ENCODE results near the gene CEBPZOS. TPM values are rescaled to one million over a fixed set of nuclear protein-coding genes. Genes with fewer than 3 reads are reported as not detected.

CEBPZOS gene
- 38.5 TPM for total RNA-seq
- long read RNA-seq, transcript CEBPZOS-204 (5 exons, 3,158 nt): major isoform, 8 of 22 reads
- long read RNA-seq, partial matches to known transcripts: 3 of 22 reads
- long read RNA-seq, other reads (novel, unspliced or antisense): 9 of 22 reads

DNA sequence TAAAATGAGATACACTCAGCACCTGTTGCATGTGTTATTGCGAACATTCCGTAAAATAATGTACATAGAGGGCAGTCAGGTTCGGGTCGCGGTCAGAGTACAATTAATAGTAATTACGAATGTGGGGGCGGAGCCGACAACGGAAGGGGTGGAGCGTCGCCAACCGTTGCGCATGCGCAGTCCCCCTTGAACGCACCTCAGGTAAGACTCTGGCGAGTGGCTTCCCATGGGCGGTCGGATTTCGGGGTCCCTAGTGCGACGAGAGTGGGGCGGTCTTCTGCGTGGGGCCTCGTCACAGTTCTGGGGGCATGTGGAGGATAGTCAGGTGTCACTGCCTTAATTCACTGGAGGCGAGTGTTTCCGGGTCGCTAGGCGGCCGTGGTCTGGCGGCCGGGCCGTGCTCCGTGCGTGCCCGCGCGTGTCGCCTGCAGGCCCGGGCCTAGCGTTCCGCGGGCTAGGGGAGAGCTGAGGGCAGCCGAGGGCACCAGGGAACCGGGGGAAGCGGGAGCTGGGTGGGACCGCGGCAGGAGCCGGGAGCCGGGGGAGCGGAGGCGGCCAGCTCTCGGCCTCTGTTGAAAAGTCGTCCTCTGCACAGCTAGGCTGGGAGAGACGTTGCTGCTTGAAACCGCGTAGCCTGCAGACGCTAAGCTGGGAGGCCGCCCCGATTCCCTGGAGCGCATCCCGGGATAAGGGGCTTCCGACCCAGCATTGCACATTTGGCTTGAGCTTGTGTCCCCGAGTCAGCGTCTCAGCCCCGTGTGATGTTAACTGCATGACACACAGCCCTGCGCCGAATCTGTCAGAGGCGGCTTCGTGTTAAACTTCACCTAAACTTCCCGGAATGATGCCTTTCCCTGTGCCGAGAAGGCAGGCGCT is at the start of gene CEBPZOS:
Gene CEBPZOS (plus strand): TSS at position 177 of the 876 bp plus-strand sequence. CDS start 3,209 bp downstream, outside the sequence.
- Histone ChIP-seq H3K4me1 (peaks cover 21% of the 10 kb centered on the region), H3K4me3 (peak within 1 kb of the TSS; percentile 92), H3K36me3 (peaks cover 16% of the 10 kb centered on the region), H3K27me3 (ENCODE audit: low read depth) (no peaks in the 10 kb centered on the region), H3K9me3 (no peaks in the 10 kb centered on the region), H3K27ac (peak within 1 kb of the TSS; percentile 95)
- peak; percentile 90 for DNase-seq
- ATAC-seq: peak; percentile 95 to 96
- TF ChIP-seq, protein P1, sequence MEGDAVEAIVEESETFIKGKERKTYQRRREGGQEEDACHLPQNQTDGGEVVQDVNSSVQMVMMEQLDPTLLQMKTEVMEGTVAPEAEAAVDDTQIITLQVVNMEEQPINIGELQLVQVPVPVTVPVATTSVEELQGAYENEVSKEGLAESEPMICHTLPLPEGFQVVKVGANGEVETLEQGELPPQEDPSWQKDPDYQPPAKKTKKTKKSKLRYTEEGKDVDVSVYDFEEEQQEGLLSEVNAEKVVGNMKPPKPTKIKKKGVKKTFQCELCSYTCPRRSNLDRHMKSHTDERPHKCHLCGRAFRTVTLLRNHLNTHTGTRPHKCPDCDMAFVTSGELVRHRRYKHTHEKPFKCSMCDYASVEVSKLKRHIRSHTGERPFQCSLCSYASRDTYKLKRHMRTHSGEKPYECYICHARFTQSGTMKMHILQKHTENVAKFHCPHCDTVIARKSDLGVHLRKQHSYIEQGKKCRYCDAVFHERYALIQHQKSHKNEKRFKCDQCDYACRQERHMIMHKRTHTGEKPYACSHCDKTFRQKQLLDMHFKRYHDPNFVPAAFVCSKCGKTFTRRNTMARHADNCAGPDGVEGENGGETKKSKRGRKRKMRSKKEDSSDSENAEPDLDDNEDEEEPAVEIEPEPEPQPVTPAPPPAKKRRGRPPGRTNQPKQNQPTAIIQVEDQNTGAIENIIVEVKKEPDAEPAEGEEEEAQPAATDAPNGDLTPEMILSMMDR (IDR thresholded peaks at IDR 0.05): no peak
- intact Hi-C loops (cut with DNase I): no loop called here

DNA sequence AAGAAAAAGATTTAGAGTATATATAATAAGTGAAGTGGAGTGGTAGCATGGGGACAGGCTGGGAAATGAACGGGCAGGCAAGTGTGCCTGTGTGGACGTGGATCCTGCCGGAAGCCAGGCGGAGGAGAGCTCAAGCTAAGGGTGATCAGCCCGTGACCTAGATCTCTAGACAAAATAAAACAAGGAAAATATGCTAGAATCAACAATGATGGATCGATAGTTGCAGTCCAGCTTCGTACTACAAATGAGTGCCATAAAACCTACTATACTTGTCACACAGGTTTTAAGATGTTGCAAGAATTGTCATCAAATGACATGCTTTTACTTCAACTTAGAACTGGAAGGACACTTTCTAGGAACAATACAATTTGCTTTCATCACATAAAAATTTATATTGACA is 48.0 kb upstream of the CEBPZOS start:
- Histone ChIP-seq H3K27me3 (ENCODE audit: low read depth) (no peaks in the 10 kb centered on the region), H3K36me3 (peaks cover 65% of the 10 kb centered on the region), H3K4me1 (peaks cover 8% of the 10 kb centered on the region), H3K27ac (no peak overlapping the region), H3K9me3 (no peaks in the 10 kb centered on the region), H3K4me3 (no peak overlapping the region)
- ATAC-seq: no peak
- no peak for DNase-seq
- TF ChIP-seq, protein P1 (IDR thresholded peaks at IDR 0.05): no peak
- intact Hi-C loops (cut with DNase I): no loop called here

DNA sequence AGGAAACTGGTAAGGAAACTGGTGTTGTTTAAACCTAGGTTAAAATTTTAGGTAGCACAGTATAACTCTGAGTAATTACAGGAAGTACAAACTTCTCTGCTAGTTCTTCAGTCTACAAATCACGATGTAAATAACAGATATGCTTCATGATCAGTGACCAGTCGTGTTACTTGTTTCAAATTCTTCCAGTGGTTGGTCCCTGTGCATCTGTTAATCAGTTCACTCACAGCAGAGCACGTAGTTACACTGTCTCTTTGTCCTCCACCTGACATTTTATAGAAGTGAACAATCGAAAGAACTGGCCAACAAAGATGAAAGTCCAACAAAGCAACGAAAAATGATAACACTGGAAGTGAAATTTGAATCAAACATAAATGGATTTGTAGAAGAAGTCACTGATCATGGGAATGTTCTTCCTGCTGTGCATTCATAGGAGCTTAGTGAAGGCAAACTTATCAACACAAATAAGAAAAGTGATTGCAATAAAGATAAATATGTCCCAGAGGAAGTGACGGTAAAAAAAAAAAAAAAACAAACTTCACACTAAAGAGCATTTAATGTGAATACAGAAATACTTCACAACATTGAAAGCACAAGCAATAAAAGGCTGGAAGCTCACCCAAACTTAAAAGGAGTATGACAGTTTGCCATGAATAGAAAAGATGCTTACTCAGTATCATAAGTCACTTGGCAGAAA is 46.5 kb upstream of the CEBPZOS start:
- no peak for ATAC-seq
- H3K36me3 ChIP-seq: peaks cover 55% of the 10 kb centered on the region

DNA sequence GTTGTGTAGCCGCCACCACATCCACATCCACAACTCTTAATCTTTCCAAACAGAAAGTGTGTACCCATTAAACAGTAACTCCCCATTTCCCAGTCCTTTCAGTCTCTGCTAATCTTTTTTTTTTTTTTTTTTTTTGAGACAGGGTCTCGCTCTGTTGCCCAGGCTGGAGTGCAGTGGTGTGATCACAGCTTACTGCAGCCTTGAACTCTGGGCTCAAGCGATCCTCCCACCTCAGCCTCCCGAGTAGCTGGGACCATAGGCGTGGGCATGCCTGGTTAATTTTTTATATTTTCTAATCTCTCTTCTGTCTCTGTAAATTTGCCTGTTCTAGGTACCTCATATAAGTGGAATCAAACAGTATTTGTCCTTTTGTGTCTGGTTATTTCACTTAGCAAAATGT is 43.1 kb upstream of the CEBPZOS start:
- Histone ChIP-seq H3K27me3 (ENCODE audit: low read depth) (no peaks in the 10 kb centered on the region), H3K4me1 (peaks cover 33% of the 10 kb centered on the region), H3K27ac (no peak overlapping the region), H3K36me3 (peaks cover 20% of the 10 kb centered on the region), H3K4me3 (no peak overlapping the region), H3K9me3 (no peaks in the 10 kb centered on the region)
- DNase-seq (no peak), ATAC-seq (no peak)
- TF ChIP-seq, protein P1 (IDR thresholded peaks at IDR 0.05): no peak
- intact Hi-C loops (cut with DNase I): no loop called here

More for the DNA sequence above, 46.5 kb upstream of the CEBPZOS start:
- H3K4me3 ChIP-seq: no peak overlapping the region
- intact Hi-C loops (cut with DNase I): no loop called here
- peaks cover 10% of the 10 kb centered on the region for H3K4me1 ChIP-seq
- no peaks in the 10 kb centered on the region for H3K9me3 ChIP-seq
- TF ChIP-seq, protein P1 (IDR thresholded peaks at IDR 0.05): no peak
- H3K27me3 ChIP-seq (ENCODE audit: low read depth): no peaks in the 10 kb centered on the region
- no peak for DNase-seq
- H3K27ac ChIP-seq: no peak overlapping the region

DNA sequence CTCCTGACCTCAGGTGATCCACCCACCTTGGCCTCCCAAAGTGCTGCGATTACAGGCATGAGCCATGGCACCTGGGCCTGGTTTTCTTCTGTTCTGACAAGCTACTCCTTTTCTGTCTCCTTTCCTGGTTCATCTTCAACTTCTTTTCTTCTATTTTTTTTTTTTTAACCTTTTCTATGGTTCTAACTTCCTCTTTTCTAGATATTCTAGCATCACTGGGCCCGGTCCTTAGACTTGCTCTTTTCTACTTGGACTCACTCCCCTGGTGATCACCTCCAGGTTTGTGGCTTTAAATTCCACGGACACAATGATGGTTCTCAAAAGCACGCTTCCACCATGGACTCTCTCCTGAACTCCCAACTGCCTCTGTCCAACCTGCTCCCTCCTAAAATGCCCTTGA is 41.5 kb upstream of the CEBPZOS start:
- intact Hi-C loops (cut with DNase I): no loop called here
- ATAC-seq: no peak
- TF ChIP-seq, protein P1 (IDR thresholded peaks at IDR 0.05): no peak
- Histone ChIP-seq H3K4me3 (no peak overlapping the region), H3K4me1 (peaks cover 33% of the 10 kb centered on the region), H3K36me3 (peaks cover 13% of the 10 kb centered on the region), H3K27me3 (ENCODE audit: low read depth) (no peaks in the 10 kb centered on the region), H3K9me3 (no peaks in the 10 kb centered on the region), H3K27ac (no peak overlapping the region)
- no peak for DNase-seq

Measured in lower lobe of right lung (tissue), 2 donors.